COLO829 (cell line): ENCODE measurements around the gene RBPMS2.
A peak's percentile ranks its signal among the peaks of the same experiment; 100 is the strongest.

Experiments
- DNase-seq: peaks from one replicate; pipeline ENCODE4 v3.0.0; 2012; ENCODE audit warnings: low spot score

The RBPMS2 gene

DNA sequence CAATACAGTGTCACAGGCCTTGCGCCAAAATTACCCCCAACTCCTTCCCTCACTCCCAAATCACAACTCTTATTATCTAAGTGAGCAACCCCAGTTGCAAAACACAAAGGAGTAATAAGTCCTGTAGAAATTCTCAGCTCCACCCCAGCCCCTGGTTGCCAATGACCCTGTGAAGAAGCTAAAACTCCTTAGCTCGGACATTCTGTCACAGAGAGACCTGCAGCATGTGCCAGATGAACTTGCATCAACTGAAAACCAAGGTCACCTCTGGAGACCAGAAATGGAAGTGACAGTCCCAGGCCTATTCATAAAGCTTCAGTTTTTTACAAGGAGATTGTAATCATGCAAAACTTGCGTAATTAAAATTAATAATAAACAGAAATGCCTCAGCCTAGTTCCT lies 55.2 kb downstream of the RBPMS2 start:
- no peak for DNase-seq

- DNase-seq: no peak
These were observed 57.5 kb downstream of the RBPMS2 start for GRCh38 chr15:64717735-64718495.

GRCh38 chr15:64717130-64717529 lies 58.3 kb downstream of the RBPMS2 start:
- no peak for DNase-seq

- no peak for DNase-seq
These were observed 58.9 kb downstream of the RBPMS2 start for GRCh38 chr15:64716452-64716851.

DNA sequence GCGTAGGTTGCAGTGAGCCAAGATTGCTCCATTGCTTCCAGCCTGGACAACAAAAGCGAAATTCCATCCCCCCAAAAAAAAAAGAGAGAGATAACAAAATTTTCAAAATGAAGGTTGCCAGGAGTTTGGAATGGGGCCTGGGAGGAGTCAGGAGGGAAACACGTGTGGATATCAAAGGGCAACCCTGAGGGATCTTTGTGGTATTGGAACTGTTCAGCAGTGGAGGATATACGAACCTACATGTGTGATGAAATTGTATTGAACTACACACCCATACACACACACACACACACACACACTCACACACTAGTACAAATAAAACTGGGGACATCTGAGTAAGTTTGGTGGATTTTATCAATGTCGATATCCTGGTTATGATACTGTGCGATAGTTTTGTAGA lies 61.8 kb downstream of the RBPMS2 start:
- no peak for DNase-seq

- DNase-seq: no peak
These were observed 63.0 kb downstream of the RBPMS2 start for GRCh38 chr15:64712353-64712752.

- no peak for DNase-seq
These were observed 64.5 kb downstream of the RBPMS2 start for GRCh38 chr15:64710676-64711428.

- DNase-seq: no peak
These were observed 69.1 kb downstream of the RBPMS2 start for GRCh38 chr15:64706011-64706911.

DNA sequence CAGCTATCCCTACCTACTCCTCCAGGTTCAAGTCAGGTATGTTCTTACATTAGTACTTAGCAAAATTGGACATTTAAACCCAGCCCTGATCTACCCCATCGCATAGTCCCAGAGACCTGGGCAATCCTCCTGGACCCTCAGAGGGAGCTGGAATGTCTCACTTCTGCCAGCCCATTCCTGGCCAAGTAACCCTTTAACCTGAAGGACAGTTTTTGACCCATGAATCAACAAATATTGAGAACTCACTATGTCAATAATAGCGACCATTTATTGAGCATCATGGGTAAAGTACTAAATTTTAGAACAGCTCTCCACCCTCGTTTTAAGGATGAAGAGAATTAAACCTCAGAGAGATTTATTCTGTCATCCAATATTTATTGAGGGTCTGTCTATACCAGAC lies 70.4 kb downstream of the RBPMS2 start:
- DNase-seq: no peak

DNA sequence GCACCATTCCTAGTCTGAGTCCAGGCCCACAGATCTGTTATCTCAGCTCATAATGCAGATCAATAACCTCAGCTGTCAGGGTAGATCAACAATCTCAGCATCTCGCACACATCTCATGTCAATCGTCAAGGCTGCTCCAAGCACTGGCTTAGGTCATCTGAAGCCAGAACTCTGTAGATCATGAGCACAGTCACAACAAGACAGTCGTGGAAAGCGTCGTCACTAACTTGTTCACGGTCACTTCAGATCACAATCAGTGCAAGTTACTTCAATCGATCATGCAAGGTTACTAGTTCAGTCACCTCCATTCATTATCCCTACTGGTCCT lies 71.8 kb downstream of the RBPMS2 start:
- peak; percentile 2 for DNase-seq

GRCh38 chr15:64702816-64703631 lies 72.4 kb downstream of the RBPMS2 start:
- DNase-seq: peak; percentile 93

DNA sequence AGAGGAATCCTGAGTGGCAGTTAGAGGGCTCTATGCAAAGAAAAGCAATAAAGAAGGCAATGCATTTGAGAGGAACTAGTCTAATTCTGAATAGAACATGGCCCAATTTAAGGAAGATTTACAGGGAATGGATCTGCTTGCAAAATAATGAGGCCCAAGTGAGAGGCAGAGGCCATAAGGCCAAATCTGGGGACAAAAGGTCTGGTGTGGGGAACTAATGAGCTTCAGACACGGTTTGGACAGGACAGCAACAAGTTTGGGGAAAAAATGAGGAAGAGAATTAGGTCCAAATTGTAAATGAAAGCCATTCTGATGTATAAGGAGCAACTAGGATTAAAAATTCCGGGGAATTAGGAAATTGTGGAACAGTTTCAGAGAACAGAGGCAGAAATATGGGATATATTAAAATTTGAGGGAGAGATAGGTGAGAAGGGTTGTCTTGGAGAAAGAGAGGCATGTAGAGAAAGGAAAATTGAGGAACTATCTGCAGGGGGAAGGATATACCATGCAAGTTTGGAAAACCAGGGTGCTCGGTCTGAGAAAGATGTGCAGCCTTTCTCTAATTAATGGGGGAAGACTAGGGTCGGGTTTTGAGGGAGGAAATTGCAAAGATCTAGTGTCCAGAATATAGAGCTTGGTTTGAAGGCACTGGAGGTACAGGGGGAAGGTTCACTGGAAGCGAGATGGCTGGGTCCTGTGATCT lies 73.8 kb downstream of the RBPMS2 start:
- DNase-seq: no peak

GRCh38 chr15:64701051-64701450 lies 74.3 kb downstream of the RBPMS2 start:
- no peak for DNase-seq

DNA sequence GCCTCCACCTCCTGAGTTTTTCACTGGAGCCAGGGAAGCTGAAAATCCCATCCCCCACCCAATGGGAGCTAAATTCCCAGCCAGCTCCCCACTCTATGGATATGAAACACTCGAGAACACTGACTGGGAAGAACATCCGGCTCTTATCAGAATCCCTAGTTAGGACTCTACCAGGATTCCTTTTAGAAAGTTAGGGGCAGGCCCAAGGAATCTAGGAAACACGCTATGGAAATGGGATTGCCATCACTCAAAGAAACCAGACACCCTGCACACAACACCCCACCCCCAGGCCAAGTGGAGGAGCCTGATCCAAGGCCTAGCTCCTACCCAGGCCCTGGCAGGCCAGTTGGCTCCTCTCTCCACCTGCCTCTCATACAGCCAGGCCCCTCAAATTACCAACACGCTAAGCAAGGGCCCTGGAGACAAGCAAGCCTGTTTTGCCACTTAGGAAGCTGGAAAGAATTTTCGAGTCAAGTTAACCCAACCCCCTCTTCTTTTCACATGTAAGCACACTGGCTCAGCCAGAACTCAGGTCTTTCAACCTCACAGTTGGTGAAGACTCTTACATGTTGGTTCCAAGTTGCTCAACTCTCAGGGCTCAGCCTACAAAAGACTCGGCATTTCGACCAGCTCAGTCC lies 75.5 kb downstream of the RBPMS2 start:
- no peak for DNase-seq

DNA sequence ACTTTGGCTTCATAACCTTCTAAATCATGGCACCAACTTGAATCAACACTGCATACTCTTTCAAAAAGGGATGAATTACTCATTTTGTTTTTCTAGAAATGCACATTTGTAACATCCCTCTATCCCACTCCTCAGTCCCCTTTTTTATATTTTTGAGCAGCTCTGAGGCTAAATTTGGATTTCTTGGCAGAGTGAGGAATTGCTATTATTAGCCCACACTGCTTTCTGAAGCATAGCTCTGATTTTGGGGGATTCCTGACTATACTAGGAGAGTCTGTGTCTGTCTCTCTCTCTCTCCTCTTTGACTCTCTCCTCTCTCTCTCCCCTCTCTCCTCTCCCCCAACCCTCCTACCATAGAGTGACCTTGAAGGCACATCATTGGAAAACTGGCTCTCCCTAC lies 76.6 kb downstream of the RBPMS2 start:
- DNase-seq: no peak

DNA sequence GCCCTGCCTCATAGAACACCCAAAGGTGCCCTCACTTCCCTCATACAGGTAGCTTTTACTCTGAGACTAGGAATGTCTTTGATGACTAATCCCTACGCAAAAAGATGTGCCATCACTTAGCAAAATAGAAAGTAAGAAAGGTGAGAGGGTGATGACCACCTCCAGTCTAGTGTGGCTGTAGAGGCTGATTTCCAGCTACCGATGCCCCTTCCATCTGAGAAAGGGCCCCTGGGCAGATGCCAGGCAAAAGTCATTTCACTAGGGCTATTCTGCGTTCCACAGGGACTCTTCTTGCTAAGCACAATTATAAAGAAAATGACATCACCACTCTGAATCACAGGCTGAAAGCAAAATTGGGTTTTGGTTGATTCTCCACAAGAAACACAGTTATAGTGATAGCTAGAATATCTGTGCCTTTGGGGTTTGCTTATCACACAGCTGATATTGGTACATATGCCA lies 77.4 kb downstream of the RBPMS2 start:
- no peak for DNase-seq

DNA sequence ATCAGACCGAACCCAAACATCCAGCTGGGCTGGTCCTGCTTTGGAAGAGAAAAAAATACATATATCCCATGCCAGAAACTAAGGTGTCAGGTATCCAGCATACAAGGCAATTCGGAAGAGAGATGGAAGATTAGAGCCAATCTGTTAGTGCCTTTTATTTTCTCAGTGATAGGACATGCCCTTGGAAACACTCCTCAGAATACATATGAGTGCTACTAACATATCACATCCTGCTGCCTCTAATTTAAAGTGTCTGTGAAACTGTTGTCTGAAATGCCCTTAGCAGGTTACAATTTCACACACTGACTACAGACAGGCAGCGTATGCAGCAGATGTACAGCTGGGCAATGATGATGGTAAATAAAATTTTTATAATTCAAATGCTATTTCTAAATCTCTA lies 78.9 kb downstream of the RBPMS2 start:
- no peak for DNase-seq

GRCh38 chr15:64695561-64695992 lies 79.8 kb downstream of the RBPMS2 start:
- no peak for DNase-seq

- no peak for DNase-seq
These were observed 80.6 kb downstream of the RBPMS2 start for GRCh38 chr15:64694816-64695215.

DNA sequence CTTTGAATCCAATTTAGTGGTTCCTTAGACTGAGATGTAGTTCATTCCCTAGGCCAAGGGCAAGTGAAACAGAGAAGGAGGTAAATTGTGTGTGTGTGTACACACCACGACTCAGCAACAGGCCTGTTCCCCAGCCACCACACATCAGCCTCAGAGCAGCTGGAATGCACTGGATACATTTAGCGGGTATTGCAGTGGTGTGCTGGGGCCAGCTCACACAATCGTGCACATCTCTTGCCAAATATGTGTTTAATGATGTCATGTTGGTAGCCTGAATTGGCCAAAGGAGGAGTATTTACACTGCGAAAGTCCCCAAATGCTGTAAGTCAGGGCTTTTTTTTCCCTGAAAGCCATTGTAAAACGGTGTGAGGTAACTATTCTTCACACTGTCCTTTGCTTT lies 82.3 kb downstream of the RBPMS2 start:
- no peak for DNase-seq
